Fibroblast of lung (primary cell): Measurements from ENCODE around the gene MMP25. TPM values are rescaled to one million over a fixed set of nuclear protein-coding genes. Genes with fewer than 3 reads are reported as not detected.
"Not testable (repeated sequence)": the region's sequence is repeated elsewhere in the genome, so short reads cannot be mapped to it uniquely, and the experiment has no call there.

ENCODE experiments used
- DNase-seq, 2 donors: peaks; one replicate each; pipeline versions ENCODE4 v3.0.0 to v3.0.0-alpha.2; 2010; ENCODE audit warnings: low read depth in 2 of 2
- H2AFZ ChIP-seq: 2 replicates; pipeline ENCODE4 v1.5.1; 2012; ENCODE audit warnings: low read length, control low read depth, inconsistent platforms
- H3K27ac ChIP-seq: 2 replicates; pipeline ENCODE4 v1.5.1; 2011; ENCODE audit warnings: low read length, control low read depth; ENCODE audit not compliant: insufficient read depth
- H3K27me3 ChIP-seq: 2 replicates; pipeline ENCODE4 v1.5.1; 2011; ENCODE audit warnings: mild to moderate bottlenecking, low read length; ENCODE audit not compliant: control insufficient read depth, insufficient read depth
- H3K36me3 ChIP-seq: 2 replicates; pipeline ENCODE4 v1.5.1; 2011; ENCODE audit warnings: low read length; ENCODE audit not compliant: control insufficient read depth, insufficient read depth
- H3K4me1 ChIP-seq: 2 replicates; pipeline ENCODE4 v1.5.1; 2011; ENCODE audit warnings: low read length; ENCODE audit not compliant: control insufficient read depth, insufficient read depth; ENCODE audit errors: extremely low read depth
- H3K4me2 ChIP-seq: 2 replicates; pipeline ENCODE4 v1.5.1; 2011; ENCODE audit warnings: low read length, control low read depth; ENCODE audit not compliant: insufficient read depth; ENCODE audit errors: extremely low read depth
- H3K4me3 ChIP-seq, 4 experiments: fragments of 200-600 bp in 1 of 4; sonication (generic) in 1 of 4; replicated peaks in 1 of 4; 2 replicates each; pipeline ENCODE4 v1.5.1; 2011 to 2016; ENCODE audit warnings: low read length in 4 of 4, low read depth in 3 of 4, mild to moderate bottlenecking in 3 of 4, control low read depth in 2 of 4, inconsistent platforms in 1 of 4, mixed read lengths in 1 of 4; ENCODE audit not compliant: insufficient read depth in 1 of 4; ENCODE audit errors: control extremely low read depth in 1 of 4
- H3K79me2 ChIP-seq: 2 replicates; pipeline ENCODE4 v1.5.1; 2012; ENCODE audit warnings: mild to moderate bottlenecking, low read length, inconsistent platforms; ENCODE audit not compliant: control insufficient read depth, insufficient read depth
- H3K9ac ChIP-seq: 2 replicates; pipeline ENCODE4 v1.5.1; 2011; ENCODE audit warnings: mild to moderate bottlenecking, low read length, control low read depth; ENCODE audit not compliant: insufficient read depth
- H3K9me3 ChIP-seq: 2 replicates; pipeline ENCODE4 v1.5.1; 2012; ENCODE audit warnings: low read depth, low read length; ENCODE audit not compliant: control insufficient read depth, insufficient read depth
- H4K20me1 ChIP-seq: 2 replicates; pipeline ENCODE4 v1.5.1; 2011; ENCODE audit warnings: low read length; ENCODE audit not compliant: control insufficient read depth, insufficient read depth; ENCODE audit errors: extremely low read depth
- EZH2 ChIP-seq: IDR thresholded peaks from 2 replicates; pipeline ENCODE4 v1.5.1; 2012; ENCODE audit warnings: low read length, control low read depth, mild to moderate bottlenecking; ENCODE audit errors: missing control alignments
- polyA plus RNA-seq, 2 donors: library from polyadenylated mRNA; depleted of rRNA in 1 of 2; stranded (reverse) in 1 of 2; unstranded in 1 of 2; fragments of >200 nt; gene quantifications; 2 replicates each; pipeline ENCODE4 v1.2.1, GENCODE V29; 2011 to 2012; ENCODE audit warnings: missing spikeins in 1 of 2
- total RNA-seq: library from RNA; depleted of rRNA; stranded (reverse); fragments of >200 nt; gene quantifications from 2 replicates; pipeline ENCODE4 v1.2.1, GENCODE V29; 2014
- TF ChIP-seq, protein P1 (sequence below), 2 donors: IDR thresholded peaks in 1 of 2; conservative IDR thresholded peaks in 1 of 2; 1 replicate in 1 of 2; 2 replicates in 1 of 2; pipeline ENCODE4 v1.5.1; 2011 to 2012; ENCODE audit warnings: low read length in 2 of 2, control low read depth in 1 of 2, inconsistent platforms in 1 of 2, low read depth in 1 of 2, mild to moderate bottlenecking in 1 of 2

The MMP25 gene
- total and polyA plus RNA-seq, 2 donors (not counting 1 experiment from before 2014, with no cell fraction given): 0.03 TPM; not detected in 1

DNA sequence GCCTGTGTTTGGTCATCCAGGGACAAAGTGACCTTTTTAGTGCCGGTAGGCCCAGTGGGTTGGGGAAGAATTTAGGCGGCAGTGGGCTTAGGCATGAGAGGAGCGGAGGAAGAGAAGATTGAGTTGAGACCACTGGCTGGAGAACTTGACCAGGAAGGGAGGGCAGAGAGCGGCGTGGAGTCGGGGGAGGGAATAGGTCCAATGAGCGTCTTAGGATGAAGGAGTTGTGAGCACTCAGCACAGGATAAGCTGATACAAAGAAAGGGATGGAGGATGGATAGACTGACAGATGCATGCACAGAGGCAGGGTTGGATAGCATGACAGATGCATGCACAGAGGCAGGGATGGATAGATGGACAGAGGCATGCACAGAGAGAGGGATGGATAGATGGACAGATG is 27.1 kb downstream of the MMP25 start:
- Histone ChIP-seq H3K4me2 (no peak overlapping the region), H3K9ac (no peak overlapping the region), H4K20me1 (no peaks in the 10 kb centered on the region), H3K9me3 (no peaks in the 10 kb centered on the region), H3K4me1 (no peaks in the 10 kb centered on the region), H3K27me3 (peaks cover 11% of the 10 kb centered on the region), H3K79me2 (no peaks in the 10 kb centered on the region), H2AFZ (no peak overlapping the region), H3K27ac (no peak overlapping the region), H3K4me3 (no peak overlapping the region), H3K36me3 (no peaks in the 10 kb centered on the region)
- no peak for DNase-seq
- no peak for TF ChIP-seq EZH2
- TF ChIP-seq, protein P1, sequence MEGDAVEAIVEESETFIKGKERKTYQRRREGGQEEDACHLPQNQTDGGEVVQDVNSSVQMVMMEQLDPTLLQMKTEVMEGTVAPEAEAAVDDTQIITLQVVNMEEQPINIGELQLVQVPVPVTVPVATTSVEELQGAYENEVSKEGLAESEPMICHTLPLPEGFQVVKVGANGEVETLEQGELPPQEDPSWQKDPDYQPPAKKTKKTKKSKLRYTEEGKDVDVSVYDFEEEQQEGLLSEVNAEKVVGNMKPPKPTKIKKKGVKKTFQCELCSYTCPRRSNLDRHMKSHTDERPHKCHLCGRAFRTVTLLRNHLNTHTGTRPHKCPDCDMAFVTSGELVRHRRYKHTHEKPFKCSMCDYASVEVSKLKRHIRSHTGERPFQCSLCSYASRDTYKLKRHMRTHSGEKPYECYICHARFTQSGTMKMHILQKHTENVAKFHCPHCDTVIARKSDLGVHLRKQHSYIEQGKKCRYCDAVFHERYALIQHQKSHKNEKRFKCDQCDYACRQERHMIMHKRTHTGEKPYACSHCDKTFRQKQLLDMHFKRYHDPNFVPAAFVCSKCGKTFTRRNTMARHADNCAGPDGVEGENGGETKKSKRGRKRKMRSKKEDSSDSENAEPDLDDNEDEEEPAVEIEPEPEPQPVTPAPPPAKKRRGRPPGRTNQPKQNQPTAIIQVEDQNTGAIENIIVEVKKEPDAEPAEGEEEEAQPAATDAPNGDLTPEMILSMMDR (conservative IDR thresholded peaks at IDR 0.05 in 1 of 2, IDR thresholded peaks at IDR 0.05 in 1 of 2; ENCODE audit: low read depth in 1 of 2, low read length in 2 of 2): no peak

DNA sequence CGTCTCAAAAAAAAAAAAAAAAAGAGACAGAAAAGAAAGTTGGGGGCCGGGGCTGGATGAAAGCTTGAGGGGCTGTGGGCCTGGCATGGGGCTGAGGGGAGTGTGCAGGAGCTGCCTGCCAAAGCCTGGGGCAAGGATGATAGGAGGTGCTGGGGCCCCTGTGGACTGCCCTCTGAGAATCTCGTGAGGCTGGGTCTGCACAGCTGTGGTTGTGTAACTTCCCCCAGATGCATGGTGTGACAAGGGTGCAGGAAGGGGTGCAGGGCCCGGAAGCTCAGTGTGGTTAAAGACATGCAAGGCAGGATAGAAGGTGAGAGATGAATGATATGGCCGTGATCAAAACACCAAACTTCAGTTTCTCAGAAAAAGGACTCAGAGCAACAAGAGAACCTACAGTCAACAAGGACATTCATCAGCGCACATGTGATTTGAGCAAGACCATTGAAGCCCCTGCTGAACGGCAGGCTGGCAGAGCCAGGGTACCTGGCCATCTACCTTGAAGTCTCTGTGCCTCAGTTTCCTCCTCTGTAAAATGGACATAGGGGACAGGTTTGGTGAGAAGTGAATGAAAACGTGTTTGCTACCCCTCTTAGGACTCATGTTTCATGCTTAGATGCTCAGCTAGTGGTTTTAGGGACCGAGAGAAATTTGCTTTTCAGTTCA is 28.6 kb downstream of the MMP25 start:
- no peaks in the 10 kb centered on the region for H3K4me1 ChIP-seq
- no peak overlapping the region for H3K4me2 ChIP-seq
- H4K20me1 ChIP-seq: no peaks in the 10 kb centered on the region
- H3K27ac ChIP-seq: no peak overlapping the region
- TF ChIP-seq, protein P1 (conservative IDR thresholded peaks at IDR 0.05 in 1 of 2, IDR thresholded peaks at IDR 0.05 in 1 of 2; ENCODE audit: low read depth in 1 of 2, low read length in 2 of 2): no peak
- TF ChIP-seq EZH2: no peak
- H3K27me3 ChIP-seq: peaks cover 12% of the 10 kb centered on the region
- no peak overlapping the region for H2AFZ ChIP-seq
- H3K9me3 ChIP-seq: no peaks in the 10 kb centered on the region
- no peak overlapping the region for H3K9ac ChIP-seq
- no peak for DNase-seq
- no peaks in the 10 kb centered on the region for H3K36me3 ChIP-seq
- H3K79me2 ChIP-seq: no peaks in the 10 kb centered on the region
- no peak overlapping the region for H3K4me3 ChIP-seq

DNA sequence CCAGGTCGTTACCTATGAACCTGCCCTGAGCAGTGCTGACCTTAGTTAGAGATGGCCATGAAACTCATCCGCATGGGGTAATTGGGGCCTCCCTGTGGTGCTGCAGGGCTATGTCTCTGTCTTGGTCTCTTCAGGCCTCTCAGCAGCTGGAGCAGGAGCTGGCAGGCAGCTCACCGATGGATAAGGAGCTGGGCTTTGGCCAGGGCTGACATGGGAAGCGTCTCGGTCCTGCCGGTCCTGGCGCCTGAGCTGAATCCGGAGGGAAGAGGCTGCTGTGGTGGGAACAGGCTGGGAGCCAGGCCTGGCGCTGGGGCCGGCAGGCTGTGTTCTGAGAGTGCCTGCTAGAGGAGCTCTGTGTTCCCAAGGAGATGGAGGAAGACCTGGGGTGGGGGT is 29.2 kb downstream of the MMP25 start:
- Histone ChIP-seq H3K4me3 (no peak overlapping the region), H2AFZ (no peak overlapping the region), H3K4me1 (no peaks in the 10 kb centered on the region), H3K79me2 (no peaks in the 10 kb centered on the region), H3K4me2 (no peak overlapping the region), H3K9me3 (no peaks in the 10 kb centered on the region), H3K27ac (no peak overlapping the region), H3K27me3 (peaks cover 15% of the 10 kb centered on the region), H4K20me1 (no peaks in the 10 kb centered on the region), H3K9ac (no peak overlapping the region), H3K36me3 (no peaks in the 10 kb centered on the region)
- TF ChIP-seq, protein P1 (conservative IDR thresholded peaks at IDR 0.05 in 1 of 2, IDR thresholded peaks at IDR 0.05 in 1 of 2; ENCODE audit: low read depth in 1 of 2, low read length in 2 of 2): no peak
- TF ChIP-seq EZH2: no peak
- no peak for DNase-seq

DNA sequence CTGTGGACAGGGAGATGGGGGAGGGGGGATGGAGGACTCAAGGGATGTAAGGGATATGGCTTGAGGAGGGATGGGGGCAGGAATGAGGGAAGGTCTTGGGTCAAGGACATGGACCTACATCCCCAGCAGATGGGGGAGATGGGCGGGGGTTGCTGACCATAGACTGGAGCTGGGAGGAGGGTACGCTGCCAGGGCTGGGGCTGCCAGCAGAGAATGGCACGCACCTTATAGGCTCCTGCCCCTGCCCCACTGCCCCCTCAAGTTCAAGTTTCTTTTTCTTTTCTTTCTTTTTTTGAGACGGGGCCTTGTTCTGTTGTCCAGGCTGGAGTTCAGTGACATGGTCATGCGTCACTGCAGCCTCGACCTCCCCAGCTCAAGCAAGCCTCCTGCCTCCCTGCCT is 29.6 kb downstream of the MMP25 start:
- peaks cover 16% of the 10 kb centered on the region for H3K27me3 ChIP-seq
- not testable (repeated sequence) for H3K9me3 ChIP-seq, H3K4me1 ChIP-seq, DNase-seq, H3K79me2 ChIP-seq, H3K36me3 ChIP-seq, H4K20me1 ChIP-seq, H3K4me2 ChIP-seq, H2AFZ ChIP-seq, H3K4me3 ChIP-seq, H3K9ac ChIP-seq, H3K27ac ChIP-seq
